ENCODE results near the gene MVB12B. TPM values are rescaled to one million over a fixed set of nuclear protein-coding genes. Genes with fewer than 3 reads are reported as not detected.

MVB12B gene
- total RNA-seq, 1 experiment from 2014 or later, result 5.8 TPM

DNA sequence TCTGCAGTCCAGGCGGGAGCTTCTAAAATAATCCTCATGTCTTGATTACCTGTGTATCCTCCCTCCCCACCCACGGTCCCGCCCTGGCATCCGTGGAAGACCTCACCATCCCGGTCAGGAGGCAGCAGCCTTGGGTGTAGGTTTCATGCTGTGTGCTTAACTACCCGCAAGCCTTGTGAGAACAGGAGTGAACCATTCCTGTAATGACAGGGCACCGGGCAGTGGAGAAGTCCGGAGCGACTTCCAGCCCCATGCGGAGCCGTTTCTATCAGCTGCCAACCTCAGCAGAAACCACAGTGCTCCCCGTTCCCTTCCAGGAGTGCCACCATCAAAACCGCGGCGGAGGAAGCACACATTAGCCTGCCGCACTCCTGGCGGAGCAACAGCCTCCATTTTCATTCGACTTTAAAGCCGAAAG, 163.6 kb downstream of the MVB12B start:
- no peak overlapping the region for H3K27ac ChIP-seq (ENCODE audit: insufficient read length, low read depth, low read length)
- H3K79me2 ChIP-seq (ENCODE audit: insufficient read depth, low read length), result no peaks in the 10 kb centered on the region
- no peak overlapping the region for H2BK5ac ChIP-seq (ENCODE audit: insufficient read length, low read length)
- H2BK20ac ChIP-seq (ENCODE audit: low read depth, low read length, poor library complexity, severe bottlenecking), result no peak overlapping the region
- no peaks in the 10 kb centered on the region for H3K23me2 ChIP-seq (ENCODE audit: insufficient read length, low read depth, low read length, poor library complexity, severe bottlenecking)
- TF ChIP-seq CTCF (conservative IDR thresholded peaks at IDR 0.05), result no peak
- WGBS (ENCODE audit: extremely low coverage, insufficient read length, low lambda C conversion rate), result no CpG with 5 or more reads among the region's 19 CpGs
- no peaks in the 10 kb centered on the region for H3K79me1 ChIP-seq (ENCODE audit: insufficient read depth, low read depth, low read length, poor library complexity, severe bottlenecking)
- H3K14ac ChIP-seq (ENCODE audit: insufficient read depth, low read length), result no peak overlapping the region; the same call in 1 of the 2 replicates
- Mint-ChIP-seq H3K27me3 (ENCODE audit: low read depth) (peaks cover 4% of the 10 kb centered on the region), H3K27ac (no peak overlapping the region), H3K36me3 (ENCODE audit: insufficient read depth in 1 of 3, low read depth in 3 of 3) (no peaks in the 10 kb centered on the region), H3K4me1 (peaks cover 2 to 11% of the 10 kb centered on the region in 2 experiments), H3K4me3 (no peak overlapping the region), H3K9me3 (no peaks in the 10 kb centered on the region; a peak in 1 of 5 replicates)
- no peak for DNase-seq
- no peak overlapping the region for H2BK15ac ChIP-seq (ENCODE audit: low read depth, low read length)
- no peak overlapping the region for H2AK5ac ChIP-seq (ENCODE audit: insufficient read length, low read length)
- H3K9ac ChIP-seq (ENCODE audit: extremely low read depth, insufficient read length, low read length), result no peak overlapping the region
- H4K5ac ChIP-seq (ENCODE audit: insufficient read length, low read depth, low read length), result no peak overlapping the region
- no peak overlapping the region for H3K23ac ChIP-seq (ENCODE audit: insufficient read length, low read depth, low read length)
- no peak overlapping the region for H2BK120ac ChIP-seq (ENCODE audit: low read depth, low read length, poor library complexity, severe bottlenecking)
- no peaks in the 10 kb centered on the region for H3K27me3 ChIP-seq (ENCODE audit: insufficient read depth, low read length)
- no peak overlapping the region for H2BK12ac ChIP-seq (ENCODE audit: insufficient read length, low read depth, low read length)
- no peak overlapping the region for H2AFZ ChIP-seq (ENCODE audit: low read length)
- no peak overlapping the region for H4K8ac ChIP-seq (replicated peaks; ENCODE audit: insufficient read length, low read depth, low read length)
- no peaks in the 10 kb centered on the region for H4K20me1 ChIP-seq (ENCODE audit: control insufficient read depth, insufficient read depth, insufficient read length)
- no peaks in the 10 kb centered on the region for H3K4me1 ChIP-seq (ENCODE audit: insufficient read depth, low read length)
- H3T11ph ChIP-seq (ENCODE audit: low read length), result no peak overlapping the region
- no peaks in the 10 kb centered on the region for H3K9me3 ChIP-seq (ENCODE audit: control insufficient read depth, low read depth, low read length)
- H3K4me2 ChIP-seq (ENCODE audit: insufficient read depth, insufficient read length, low read length), result no peak overlapping the region
- no peak overlapping the region for H3K4ac ChIP-seq (ENCODE audit: low read depth, low read length)
- H3K18ac ChIP-seq (ENCODE audit: insufficient read length, low read depth, low read length), result no peak overlapping the region
- no peak overlapping the region for H4K91ac ChIP-seq (ENCODE audit: insufficient read length, low read depth, low read length)
- H3K56ac ChIP-seq (ENCODE audit: insufficient read length, low read depth, low read length), result no peak overlapping the region
